ENCODE measurements around the gene ZNF497.
A peak's percentile ranks its signal among the peaks of the same experiment; 100 is the strongest.
"Not testable (repeated sequence)": the region's sequence is repeated elsewhere in the genome, so short reads cannot be mapped to it uniquely, and the experiment has no call there.

ZNF497 gene

GRCh38 chr19:58325311-58326022 lies 37.1 kb downstream of the ZNF497 start:
- TF ChIP-seq CTCF (conservative IDR thresholded peaks at IDR 0.05; ENCODE audit: low read length), result no peak
- H3K4me3 ChIP-seq (ENCODE audit: low read length), result peak overlapping the region; percentile 96
- DNase-seq (ENCODE audit: low read depth), result no peak

- no peak for TF ChIP-seq CTCF (conservative IDR thresholded peaks at IDR 0.05; ENCODE audit: low read length)
- H3K4me3 ChIP-seq (ENCODE audit: low read length), result no peak overlapping the region
- no peak for DNase-seq (ENCODE audit: low read depth)
These were observed 43.3 kb downstream of the ZNF497 start for GRCh38 chr19:58319241-58319640.

- H3K4me3 ChIP-seq (ENCODE audit: low read length), result no peak overlapping the region
- no peak for TF ChIP-seq CTCF (conservative IDR thresholded peaks at IDR 0.05; ENCODE audit: low read length)
- no peak for DNase-seq (ENCODE audit: low read depth)
These were observed 44.3 kb downstream of the ZNF497 start for GRCh38 chr19:58318297-58318696.

- no peak for TF ChIP-seq CTCF (conservative IDR thresholded peaks at IDR 0.05; ENCODE audit: low read length)
- H3K4me3 ChIP-seq (ENCODE audit: low read length), result no peak overlapping the region
- DNase-seq (ENCODE audit: low read depth), result peak; percentile 29
These were observed 45.0 kb downstream of the ZNF497 start for GRCh38 chr19:58317476-58318072.

GRCh38 chr19:58315580-58315979 lies 47.0 kb downstream of the ZNF497 start:
- no peak for DNase-seq (ENCODE audit: low read depth)
- no peak for TF ChIP-seq CTCF (conservative IDR thresholded peaks at IDR 0.05; ENCODE audit: low read length)
- no peak overlapping the region for H3K4me3 ChIP-seq (ENCODE audit: low read length)

GRCh38 chr19:58311345-58311865 lies 51.1 kb downstream of the ZNF497 start:
- DNase-seq (ENCODE audit: low read depth), result no peak
- no peak overlapping the region for H3K4me3 ChIP-seq (ENCODE audit: low read length)
- no peak for TF ChIP-seq CTCF (conservative IDR thresholded peaks at IDR 0.05; ENCODE audit: low read length)

GRCh38 chr19:58310685-58311084 lies 51.9 kb downstream of the ZNF497 start:
- DNase-seq (ENCODE audit: low read depth); H3K4me3 ChIP-seq (ENCODE audit: low read length): not testable (repeated sequence)
- peak; percentile 22 for TF ChIP-seq CTCF (conservative IDR thresholded peaks at IDR 0.05; ENCODE audit: low read length)

Measured in AG10803 (cell line).